Ramos (cell line): ENCODE measurements around the gene WNT3A.

Source experiments
- in situ Hi-C: fragments of 300-500 bp; cut with MboI; formaldehyde crosslinking; loops from one replicate; pipeline ENCODE4 v1.14.3; 2022; ENCODE audit warnings: low sequenced_read_pairs; ENCODE audit not compliant: unreplicated experiment

WNT3A gene

GRCh38 chr1:228095938-228096337, 89.1 kb downstream of the WNT3A start:
- in situ Hi-C loops, result no loop called here

GRCh38 chr1:228096416-228097332, 89.9 kb downstream of the WNT3A start:
- in situ Hi-C loops, result no loop called here

- in situ Hi-C loops, result no loop called here
These were observed 90.7 kb downstream of the WNT3A start for GRCh38 chr1:228097333-228098081.

GRCh38 chr1:228098323-228098931, 91.6 kb downstream of the WNT3A start:
- in situ Hi-C loops, result no loop called here

GRCh38 chr1:228099331-228099732, 92.5 kb downstream of the WNT3A start:
- in situ Hi-C loops, result no loop called here

- in situ Hi-C loops, result no loop called here
These were observed 94.2 kb downstream of the WNT3A start for GRCh38 chr1:228100822-228101613.

- in situ Hi-C loops, result no loop called here
These were observed 94.8 kb downstream of the WNT3A start for GRCh38 chr1:228101614-228101993.

GRCh38 chr1:228101994-228102790, 95.4 kb downstream of the WNT3A start:
- in situ Hi-C loops, result no loop called here

- in situ Hi-C loops, result no loop called here
These were observed 96.2 kb downstream of the WNT3A start, which contains the start of gene C1orf35 for GRCh38 chr1:228102791-228103620. Gene C1orf35, minus strand, starts transcription at chr1:228103325. Its CDS starts 98 bp downstream, at chr1:228103227.

GRCh38 chr1:228104526-228105269, 97.9 kb downstream of the WNT3A start:
- in situ Hi-C loops, result no loop called here

- in situ Hi-C loops, result no loop called here
These were observed 98.6 kb downstream of the WNT3A start for GRCh38 chr1:228105270-228105995.

GRCh38 chr1:228105996-228106799, 99.4 kb downstream of the WNT3A start:
- in situ Hi-C loops, result no loop called here

GRCh38 chr1:228106800-228107054, 99.9 kb downstream of the WNT3A start:
- in situ Hi-C loops, result no loop called here

- in situ Hi-C loops, result no loop called here
These were observed 100.8 kb downstream of the WNT3A start for GRCh38 chr1:228107636-228108035.

- in situ Hi-C loops, result no loop called here
These were observed 101.4 kb downstream of the WNT3A start for GRCh38 chr1:228108055-228108690.

GRCh38 chr1:228108742-228109072, 101.9 kb downstream of the WNT3A start:
- in situ Hi-C loops, result no loop called here
